Activated CD4-positive, alpha-beta memory T cell treated with anti-CD3 and anti-CD28 coated beads, Interleukin-2, amount 10 ng/mL, durations not matched to agents 7 days and 5 days (primary cell): ENCODE results near the gene MRPS27. TPM values are rescaled to one million over a fixed set of nuclear protein-coding genes. Genes with fewer than 3 reads are reported as not detected.
"Not testable (repeated sequence)": the region's sequence is repeated elsewhere in the genome, so short reads cannot be mapped to it uniquely, and the experiment has no call there.

Source experiments
- CTCF ChIA-PET: fragments of 350-600 bp; sonication (Branson Sonifier 250); formaldehyde crosslinking; loops from one replicate; lab custom pipeline; 2021; ENCODE audit warnings: antibody characterized with exemption, inconsistent platforms; lab: Charles Lee
- POLR2A ChIA-PET: fragments of 350-600 bp; sonication (Branson Sonifier 250); formaldehyde crosslinking; loops from one replicate; lab custom pipeline; 2021; ENCODE audit warnings: antibody characterized with exemption; lab: Charles Lee
- DNase-seq: peaks from one replicate; pipeline ENCODE4 v3.0.0-alpha.2; 2020
- H3K27ac Mint-ChIP-seq: one replicate; pipeline ENCODE4 v1.8.0; 2021; ENCODE audit warnings: mild to moderate bottlenecking, mixed read lengths
- H3K27me3 Mint-ChIP-seq: one replicate; pipeline ENCODE4 v1.8.0; 2021; ENCODE audit warnings: mixed read lengths
- H3K36me3 Mint-ChIP-seq: one replicate; pipeline ENCODE4 v1.8.0; 2021; ENCODE audit warnings: low read depth, mixed read lengths
- H3K4me1 Mint-ChIP-seq: one replicate; pipeline ENCODE4 v1.8.0; 2021; ENCODE audit warnings: mixed read lengths
- H3K4me3 Mint-ChIP-seq: one replicate; pipeline ENCODE4 v1.8.0; 2021; ENCODE audit warnings: mild to moderate bottlenecking, mixed read lengths
- H3K9me3 Mint-ChIP-seq: one replicate; pipeline ENCODE4 v1.8.0; 2021; ENCODE audit warnings: mixed read lengths
- total RNA-seq, 2 experiments: library from RNA; stranded (reverse); gene quantifications; one replicate each; pipeline ENCODE4 v1.2.3, GENCODE V29; 2021

The MRPS27 gene
- total RNA-seq, 2 experiments from 2014 or later = 34.5 to 41.1 TPM

DNA sequence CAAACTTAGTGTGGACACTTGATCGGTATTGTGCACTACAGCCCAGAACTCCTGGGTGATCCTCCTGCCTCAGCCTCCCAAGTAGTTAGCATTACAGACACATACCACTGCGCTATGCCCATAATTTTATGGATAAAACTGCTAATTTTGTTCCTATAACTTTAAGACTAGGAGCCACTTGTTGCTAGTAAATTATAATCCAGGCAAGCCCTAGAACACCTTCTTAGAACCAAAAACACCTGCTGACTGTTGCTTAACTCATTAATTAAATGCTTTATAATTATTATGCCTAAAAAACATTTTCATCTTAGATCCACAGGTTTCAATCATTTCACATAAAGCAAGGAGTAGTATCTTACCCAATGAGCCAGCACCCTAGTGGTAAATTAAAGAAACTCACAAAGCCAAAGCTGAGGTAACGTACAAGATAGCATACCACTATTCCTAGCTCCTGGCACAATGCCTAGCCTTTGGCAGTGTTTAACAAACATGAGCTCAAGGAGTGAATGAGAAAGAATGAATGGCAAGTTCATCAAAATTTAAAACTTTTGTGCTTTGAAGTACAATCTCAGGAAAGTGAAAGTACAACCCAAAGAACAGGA lies 5.4 kb downstream of the MRPS27 start:
- Mint-ChIP-seq H3K4me3 (no peak overlapping the region), H3K9me3 (no peaks in the 10 kb centered on the region), H3K27me3 (no peaks in the 10 kb centered on the region), H3K36me3 (peaks cover 29% of the 10 kb centered on the region), H3K4me1 (peaks cover 31% of the 10 kb centered on the region), H3K27ac (no peak overlapping the region)
- ChIA-PET CTCF (interaction anchor here (2.1 kb wide), 1 partner anchor 10 kb away, joined by 4 read pairs; no protein-coding TSS in a partner anchor), POLR2A (no interaction called here)
- no peak for DNase-seq

DNA sequence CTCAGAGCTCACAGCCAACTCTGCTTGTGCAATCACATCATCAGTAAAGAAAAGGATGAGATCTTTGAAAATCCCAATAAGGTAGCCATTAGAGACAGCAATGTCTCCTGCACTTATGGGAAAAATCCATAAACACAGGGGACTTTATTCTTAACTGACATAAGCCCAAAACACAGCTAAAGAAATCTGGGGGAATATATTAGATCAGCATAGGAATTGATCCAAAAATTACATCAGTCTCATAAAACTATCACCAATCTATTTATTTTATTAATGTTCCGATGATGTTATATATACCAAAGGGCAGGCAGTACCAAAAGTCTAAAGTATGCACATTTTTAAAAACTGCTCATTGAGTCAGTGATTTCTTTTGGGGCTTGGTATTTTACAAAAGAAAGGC lies 6.9 kb downstream of the MRPS27 start:
- POLR2A ChIA-PET = no interaction called here
- peaks cover 33% of the 10 kb centered on the region for H3K36me3 Mint-ChIP-seq
- CTCF ChIA-PET = no interaction called here

GRCh38 chr5:72308853-72309191 lies 11.2 kb downstream of the MRPS27 start:
- H3K27ac Mint-ChIP-seq = peak overlapping the region; percentile 91
- ChIA-PET POLR2A (interaction anchor here (0.5 to 5.7 kb wide), 10 partner anchors 9 to 540 kb away, joined by 3 to 123 read pairs (median 4); partner anchors contain the start of genes MRPS27 and PTCD2), CTCF (interaction anchor here (0.7 to 2.5 kb wide), 8 partner anchors 10 to 295 kb away, joined by 3 to 38 read pairs (median 6); partner anchors contain the start of genes MRPS27 and PTCD2)

More for the DNA sequence above, 6.9 kb downstream of the MRPS27 start:
- no peak overlapping the region for H3K27ac Mint-ChIP-seq
- DNase-seq = no peak
- no peaks in the 10 kb centered on the region for H3K27me3 Mint-ChIP-seq
- no peak overlapping the region for H3K4me3 Mint-ChIP-seq
- H3K9me3 Mint-ChIP-seq = no peaks in the 10 kb centered on the region
- H3K4me1 Mint-ChIP-seq = peaks cover 30% of the 10 kb centered on the region

GRCh38 chr5:72307968-72308852 lies 11.8 kb downstream of the MRPS27 start:
- POLR2A ChIA-PET = interaction anchor here (0.5 to 5.7 kb wide), 15 partner anchors 9 to 853 kb away, joined by 3 to 123 read pairs (median 4); partner anchors contain the start of genes BDP1, MCCC2, MRPS27 and PTCD2
- Mint-ChIP-seq H3K4me3 (peak overlapping the region; percentile 81), H3K36me3 (peaks cover 28% of the 10 kb centered on the region), H3K9me3 (no peaks in the 10 kb centered on the region), H3K27me3 (no peaks in the 10 kb centered on the region), H3K4me1 (peaks cover 30% of the 10 kb centered on the region), H3K27ac (peak overlapping the region; percentile 91)
- DNase-seq = peak; percentile 96
- CTCF ChIA-PET = interaction anchor here (0.8 to 2.5 kb wide), 7 partner anchors 10 to 295 kb away, joined by 3 to 38 read pairs (median 7); partner anchors contain the start of genes MRPS27 and PTCD2

More at GRCh38 chr5:72308853-72309191, 11.2 kb downstream of the MRPS27 start:
- H3K36me3 Mint-ChIP-seq = peaks cover 28% of the 10 kb centered on the region
- peak overlapping the region; percentile 81 for H3K4me3 Mint-ChIP-seq
- no peaks in the 10 kb centered on the region for H3K27me3 Mint-ChIP-seq
- no peaks in the 10 kb centered on the region for H3K9me3 Mint-ChIP-seq
- peaks cover 31% of the 10 kb centered on the region for H3K4me1 Mint-ChIP-seq
- no peak for DNase-seq

DNA sequence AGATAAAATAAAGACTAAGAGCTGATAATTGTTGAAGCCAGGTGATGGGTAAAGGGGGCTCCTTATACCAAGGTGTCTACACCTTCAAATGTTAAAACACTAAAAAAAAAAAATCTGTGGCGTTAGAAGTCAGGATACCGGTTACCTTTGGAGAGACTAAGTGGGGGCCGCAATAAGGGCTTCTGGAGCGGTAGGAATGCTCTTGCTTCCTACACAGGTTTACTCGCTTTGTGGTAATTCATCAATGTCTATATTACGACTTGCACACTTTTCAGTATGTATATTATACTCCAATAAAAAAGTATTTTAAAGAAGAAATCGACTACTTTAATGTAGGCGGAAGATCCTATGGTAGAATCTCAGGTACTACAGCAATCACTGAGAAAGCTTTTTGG lies 12.5 kb downstream of the MRPS27 start:
- H3K36me3 Mint-ChIP-seq = peaks cover 26% of the 10 kb centered on the region
- H3K4me3 Mint-ChIP-seq = peak overlapping the region; percentile 81
- ChIA-PET CTCF (interaction anchor here (1.3 to 2.5 kb wide), 6 partner anchors 9 to 170 kb away, joined by 4 to 38 read pairs (median 8); partner anchors contain the start of genes MRPS27 and PTCD2), POLR2A (interaction anchor here (0.6 to 5.7 kb wide), 11 partner anchors 8 to 852 kb away, joined by 3 to 123 read pairs (median 4); partner anchors contain the start of genes BDP1, MCCC2, MRPS27 and PTCD2)
- no peaks in the 10 kb centered on the region for H3K9me3 Mint-ChIP-seq
- H3K4me1 Mint-ChIP-seq = peaks cover 30% of the 10 kb centered on the region
- H3K27me3 Mint-ChIP-seq = no peaks in the 10 kb centered on the region
- DNase-seq = no peak
- peak overlapping the region; percentile 91 for H3K27ac Mint-ChIP-seq

GRCh38 chr5:72305194-72306142 lies 14.6 kb downstream of the MRPS27 start:
- no peak overlapping the region for H3K4me3 Mint-ChIP-seq
- no peak for DNase-seq
- H3K27ac Mint-ChIP-seq = no peak overlapping the region
- POLR2A ChIA-PET = interaction anchor here (0.6 to 1.9 kb wide), 2 partner anchors 15 kb away, joined by 3 to 4 read pairs; partner anchors contain the start of genes MRPS27 and PTCD2
- no peaks in the 10 kb centered on the region for H3K27me3 Mint-ChIP-seq
- CTCF ChIA-PET = interaction anchor here (0.6 to 1.7 kb wide), 3 partner anchors 9 to 537 kb away, joined by 3 to 4 read pairs (median 3); no protein-coding TSS in a partner anchor
- H3K9me3 Mint-ChIP-seq = no peaks in the 10 kb centered on the region
- peaks cover 32% of the 10 kb centered on the region for H3K4me1 Mint-ChIP-seq
- H3K36me3 Mint-ChIP-seq = peaks cover 19% of the 10 kb centered on the region

DNA sequence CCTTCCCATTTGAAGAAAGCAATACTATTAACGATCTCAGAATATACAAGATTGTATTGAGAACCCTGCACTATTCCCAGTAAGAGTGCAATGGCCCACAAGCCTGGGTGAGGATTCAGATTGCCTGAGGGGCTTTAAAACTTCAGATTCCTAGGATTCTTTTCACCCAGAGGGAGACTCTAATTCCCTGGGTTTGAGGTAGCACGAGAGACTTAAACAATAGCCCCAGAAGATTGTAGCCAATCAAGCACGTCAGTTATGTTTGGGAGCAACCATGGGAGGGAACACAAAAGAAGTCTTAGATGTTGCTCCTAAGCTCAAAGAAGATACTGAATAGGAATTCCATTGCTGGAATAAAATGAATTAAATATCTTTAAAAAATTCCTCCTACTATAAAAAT lies 17.9 kb downstream of the MRPS27 start:
- H3K4me1 Mint-ChIP-seq = peaks cover 30% of the 10 kb centered on the region
- no peaks in the 10 kb centered on the region for H3K9me3 Mint-ChIP-seq
- POLR2A ChIA-PET = no interaction called here
- DNase-seq = no peak
- no peak overlapping the region for H3K27ac Mint-ChIP-seq
- CTCF ChIA-PET = no interaction called here
- no peaks in the 10 kb centered on the region for H3K27me3 Mint-ChIP-seq
- H3K36me3 Mint-ChIP-seq = peaks cover 16% of the 10 kb centered on the region
- no peak overlapping the region for H3K4me3 Mint-ChIP-seq

GRCh38 chr5:72301557-72301956 lies 18.5 kb downstream of the MRPS27 start:
- Mint-ChIP-seq H3K27me3 (no peaks in the 10 kb centered on the region), H3K9me3 (no peaks in the 10 kb centered on the region), H3K4me3 (no peak overlapping the region), H3K4me1 (peaks cover 25% of the 10 kb centered on the region), H3K36me3 (peaks cover 16% of the 10 kb centered on the region), H3K27ac (no peak overlapping the region)
- POLR2A ChIA-PET = no interaction called here
- CTCF ChIA-PET = no interaction called here
- no peak for DNase-seq

DNA sequence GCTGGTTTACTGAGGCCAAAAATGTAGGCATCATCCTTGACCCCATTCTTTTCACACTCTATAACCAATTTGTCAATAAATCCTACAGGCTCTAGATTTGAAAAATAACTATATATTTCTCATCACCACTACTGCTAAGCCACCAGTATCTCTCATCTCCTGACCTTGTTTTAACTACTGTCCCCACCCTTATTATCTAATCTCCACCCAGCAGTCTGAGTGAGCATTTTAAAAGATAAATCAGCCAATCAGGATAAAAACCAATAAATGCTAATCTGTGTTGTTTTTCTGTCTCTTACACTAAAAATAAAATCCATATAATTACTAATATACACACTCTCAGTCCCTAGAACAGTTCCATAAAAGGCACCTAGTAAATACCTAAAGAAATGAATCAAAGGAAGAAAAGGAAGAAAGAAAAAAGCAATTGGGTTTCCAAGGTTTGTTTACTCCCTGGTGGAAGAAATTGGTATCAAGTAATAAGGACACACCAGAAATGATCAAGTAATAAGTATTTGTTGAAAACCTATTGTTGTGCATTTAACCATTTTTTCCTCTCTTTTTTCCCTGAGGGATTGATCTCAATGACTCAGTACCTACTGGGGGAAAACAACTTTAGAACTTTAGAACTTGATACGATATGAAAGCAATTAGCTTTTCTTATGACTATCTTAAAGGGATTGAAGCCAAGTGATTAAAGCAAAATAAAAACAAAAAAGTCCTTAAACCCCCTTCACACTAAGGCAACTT lies 19.3 kb downstream of the MRPS27 start:
- H3K27ac Mint-ChIP-seq = no peak overlapping the region
- ChIA-PET POLR2A (no interaction called here), CTCF (no interaction called here)
- no peak for DNase-seq
- no peaks in the 10 kb centered on the region for H3K9me3 Mint-ChIP-seq
- H3K4me1 Mint-ChIP-seq = peaks cover 25% of the 10 kb centered on the region
- no peaks in the 10 kb centered on the region for H3K27me3 Mint-ChIP-seq
- peaks cover 20% of the 10 kb centered on the region for H3K36me3 Mint-ChIP-seq
- no peak overlapping the region for H3K4me3 Mint-ChIP-seq

GRCh38 chr5:72298711-72299110 lies 21.3 kb downstream of the MRPS27 start:
- Mint-ChIP-seq H3K27ac (no peak overlapping the region), H3K4me3 (no peak overlapping the region), H3K9me3 (no peaks in the 10 kb centered on the region), H3K4me1 (peaks cover 14% of the 10 kb centered on the region), H3K36me3 (peaks cover 24% of the 10 kb centered on the region), H3K27me3 (no peaks in the 10 kb centered on the region)
- CTCF ChIA-PET = interaction anchor here (2.2 kb wide), 1 partner anchor 9 kb away, joined by 16 read pairs; no protein-coding TSS in a partner anchor
- DNase-seq = no peak
- POLR2A ChIA-PET = no interaction called here

GRCh38 chr5:72298136-72298535 lies 21.9 kb downstream of the MRPS27 start:
- H3K9me3 Mint-ChIP-seq, H3K4me3 Mint-ChIP-seq, H3K27ac Mint-ChIP-seq, POLR2A ChIA-PET, DNase-seq, H3K27me3 Mint-ChIP-seq: not testable (repeated sequence)
- CTCF ChIA-PET = interaction anchor here (2.2 kb wide), 1 partner anchor 10 kb away, joined by 16 read pairs; no protein-coding TSS in a partner anchor
- Mint-ChIP-seq H3K4me1 (peaks cover 14% of the 10 kb centered on the region), H3K36me3 (peaks cover 24% of the 10 kb centered on the region)
